NCI-H524 treated with DMSO at 0.1 percent for 48 hours (cell line): Measurements from ENCODE around the gene FSIP1.

Source experiments
- DNase-seq: peaks from one replicate; lab custom pipeline; 2025; lab: John Stamatoyannopoulos, UW

The FSIP1 gene

DNA sequence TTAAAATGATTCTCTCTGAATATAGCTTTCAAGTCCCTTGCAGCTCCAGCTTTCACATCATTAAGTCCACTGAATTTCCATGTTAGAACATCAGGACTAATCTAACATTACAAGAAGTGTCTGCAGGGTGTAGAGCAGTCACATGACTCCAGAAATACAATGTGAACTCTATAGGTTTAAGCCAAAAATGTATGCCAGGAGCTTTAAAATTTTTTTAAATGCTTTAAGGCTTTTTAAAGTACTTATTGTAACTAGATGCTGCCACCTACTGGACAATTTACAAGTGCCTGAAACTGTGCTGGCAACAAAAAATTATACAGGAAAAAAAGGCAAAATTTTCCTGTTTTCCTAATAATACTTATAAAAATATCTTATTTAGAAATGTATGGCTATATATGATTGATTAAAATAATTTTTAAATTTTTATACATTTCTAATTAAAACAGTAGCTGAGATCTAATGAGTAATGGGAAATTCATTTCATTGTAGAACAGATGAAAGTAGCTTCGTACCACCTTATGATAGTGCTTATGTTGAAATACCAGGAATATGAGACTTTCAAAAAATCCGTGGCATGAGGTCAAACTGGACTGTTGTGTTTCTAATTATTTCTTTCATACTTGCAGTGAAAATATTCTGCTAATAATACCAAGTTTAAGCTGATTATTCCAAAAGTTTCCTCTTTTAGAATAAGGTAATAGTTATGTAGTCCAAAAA lies 25.7 kb downstream of the FSIP1 start:
- DNase-seq: peak; percentile 49

- DNase-seq: no peak
Observed at GRCh38 chr15:39752991-39753390, 29.6 kb downstream of the FSIP1 start.

GRCh38 chr15:39752246-39752645 lies 30.4 kb downstream of the FSIP1 start:
- no peak for DNase-seq

- DNase-seq: no peak
Observed at GRCh38 chr15:39748276-39748675, 34.4 kb downstream of the FSIP1 start.

DNA sequence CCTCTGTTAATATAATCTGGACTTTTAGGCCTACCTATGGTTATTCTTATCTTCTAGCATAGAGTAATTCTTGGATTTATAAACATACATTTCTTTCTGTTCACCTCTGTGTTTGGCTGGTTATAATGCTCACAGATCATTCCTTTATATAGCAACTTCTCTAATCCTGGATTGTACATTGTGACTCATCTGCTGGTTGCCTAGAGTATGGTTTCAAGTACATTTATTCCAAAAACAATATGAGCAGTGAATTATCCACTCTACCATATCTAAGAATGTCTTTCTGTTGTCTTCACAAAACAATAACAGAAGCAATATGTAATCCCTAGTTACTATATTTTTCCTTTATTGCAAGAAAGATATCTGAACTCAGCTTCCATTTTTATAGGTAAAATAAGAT lies 35.3 kb downstream of the FSIP1 start:
- DNase-seq: no peak

DNA sequence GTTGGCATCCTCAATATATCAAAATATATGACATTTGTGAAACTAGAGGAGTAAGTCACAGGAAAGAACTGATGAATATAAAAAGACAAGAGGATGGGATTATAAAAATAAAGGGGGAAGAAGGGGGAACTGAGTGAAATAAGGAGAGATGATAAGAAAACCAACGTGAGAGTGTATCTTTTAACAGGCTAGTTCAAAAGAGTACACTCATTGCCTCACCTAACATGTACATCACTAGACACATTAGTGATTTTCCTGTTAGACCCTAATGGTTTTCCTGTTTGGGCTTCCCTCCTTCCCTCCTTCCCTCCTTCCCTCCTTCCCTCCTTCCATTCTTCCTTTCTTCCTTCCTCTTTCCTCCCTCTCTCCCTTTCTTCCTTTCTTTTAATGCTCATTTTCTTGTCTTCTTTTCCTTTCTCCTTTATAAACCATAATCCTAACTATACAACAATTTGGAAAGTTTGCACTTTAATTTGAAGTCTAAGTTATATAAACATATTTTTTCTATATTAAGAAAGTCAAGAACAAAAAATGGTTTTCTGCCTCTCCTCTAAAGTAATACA lies 35.8 kb downstream of the FSIP1 start:
- no peak for DNase-seq

DNA sequence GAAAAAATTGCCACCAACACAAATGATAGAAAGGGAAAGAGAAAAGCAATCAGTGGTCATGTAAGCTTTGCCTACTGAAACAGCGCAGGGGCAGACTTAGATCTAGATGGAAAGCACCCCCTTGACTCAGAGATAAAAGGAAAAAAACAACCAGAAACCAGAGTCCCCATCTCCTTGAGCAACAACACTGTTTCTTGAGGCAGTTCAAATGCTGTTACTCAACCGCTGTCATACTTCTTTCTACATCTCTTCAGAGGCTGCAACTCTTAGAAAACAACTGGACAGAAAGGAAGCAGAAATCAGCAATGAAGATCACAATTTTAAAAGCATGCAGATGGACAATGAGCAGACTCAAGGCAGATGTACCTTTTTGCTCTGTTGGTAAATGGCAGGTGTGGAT lies 36.5 kb downstream of the FSIP1 start:
- no peak for DNase-seq

GRCh38 chr15:39745415-39745814 lies 37.2 kb downstream of the FSIP1 start:
- no peak for DNase-seq

DNA sequence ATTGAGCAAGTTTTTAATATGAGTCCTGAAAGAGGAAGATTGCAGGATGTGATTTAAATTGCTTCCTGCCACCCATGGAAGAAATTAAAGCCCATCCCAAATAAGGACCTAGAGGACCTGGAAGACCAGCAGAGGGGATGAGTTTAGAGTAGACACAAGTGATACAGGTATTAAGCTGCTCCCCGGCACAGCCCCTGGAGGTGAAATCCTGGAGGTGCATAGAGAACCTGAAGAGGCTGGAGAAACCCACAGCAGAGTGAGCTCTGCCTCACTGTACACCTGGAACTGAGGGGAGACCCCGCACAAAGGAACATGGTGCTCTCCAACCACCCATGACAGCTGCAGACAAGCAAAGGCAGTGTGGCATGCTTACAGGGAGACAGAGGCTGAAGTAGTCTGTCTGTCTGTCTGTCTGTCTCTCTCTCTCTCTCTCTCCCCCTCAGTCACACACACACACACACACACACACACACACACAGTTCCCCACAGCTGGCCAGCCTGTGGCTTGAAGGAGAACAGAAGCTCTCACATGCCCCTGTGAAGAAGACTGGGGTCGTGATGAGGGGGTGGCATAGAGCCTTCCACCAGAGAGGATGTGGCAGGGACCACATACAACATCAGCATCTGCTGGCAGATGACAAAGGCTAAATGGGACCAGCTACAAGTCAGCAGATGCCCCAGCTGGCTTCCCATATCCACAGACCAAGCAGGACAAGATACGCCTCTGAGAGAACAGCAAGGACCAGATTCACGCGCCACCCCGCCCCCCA lies 38.1 kb downstream of the FSIP1 start:
- no peak for DNase-seq

DNA sequence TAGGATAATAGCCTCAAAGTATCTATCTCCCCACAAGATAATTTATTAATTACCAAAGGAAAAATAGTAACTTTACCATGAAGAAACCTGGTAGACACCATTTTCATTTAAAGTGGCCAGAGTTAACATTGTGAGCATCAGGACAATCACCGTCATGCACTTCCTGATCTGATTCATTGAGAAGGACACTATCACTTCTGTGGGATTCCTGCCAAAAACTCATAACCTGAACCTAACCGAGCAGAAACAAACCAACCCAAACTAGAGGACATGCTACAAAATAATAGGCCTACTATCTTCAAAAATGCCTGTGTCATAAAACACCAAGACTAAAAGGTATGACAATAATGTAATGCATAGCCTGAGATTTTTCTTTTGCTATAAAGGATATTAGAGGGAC lies 39.0 kb downstream of the FSIP1 start:
- no peak for DNase-seq

GRCh38 chr15:39741258-39741657 lies 41.4 kb downstream of the FSIP1 start:
- no peak for DNase-seq

DNA sequence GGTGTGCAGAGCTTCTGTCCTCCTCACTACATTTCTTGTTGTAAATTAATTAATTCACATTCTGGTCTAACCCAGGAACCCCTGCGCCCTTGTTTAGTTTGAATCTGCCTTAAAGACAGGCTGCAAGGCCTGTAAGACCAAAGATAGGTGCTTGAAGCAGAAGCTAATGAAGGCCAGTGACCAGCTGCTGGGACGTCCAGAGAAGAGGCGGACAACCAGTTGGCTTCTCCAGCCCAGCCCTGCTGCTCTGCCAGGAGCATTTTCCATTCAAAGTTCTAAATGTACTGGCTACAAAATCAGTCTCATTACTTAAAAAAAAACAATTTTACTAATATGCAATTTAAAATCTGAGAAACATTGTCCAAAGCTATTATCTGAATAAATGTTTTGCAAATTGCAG lies 43.6 kb downstream of the FSIP1 start:
- no peak for DNase-seq

DNA sequence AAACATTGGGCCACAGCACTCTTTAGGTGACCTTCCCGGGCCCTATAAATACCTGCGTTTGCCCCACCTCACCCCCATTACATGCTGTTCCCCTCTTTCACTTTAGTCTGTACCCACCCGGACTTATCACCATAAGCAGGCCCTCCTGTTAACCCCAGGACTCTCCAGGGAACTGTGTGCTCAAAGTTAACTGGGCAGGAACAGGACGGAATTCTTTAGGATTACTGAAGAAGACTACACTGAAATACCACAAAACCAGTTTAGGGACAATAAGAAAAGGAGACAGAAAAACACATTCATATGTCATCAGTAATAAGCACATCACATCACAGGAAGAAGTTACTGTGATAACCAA lies 45.5 kb downstream of the FSIP1 start:
- no peak for DNase-seq

GRCh38 chr15:39736412-39737195 lies 46.0 kb downstream of the FSIP1 start:
- peak; percentile 1 for DNase-seq

- DNase-seq: no peak
Observed at GRCh38 chr15:39735120-39735717, 47.4 kb downstream of the FSIP1 start.

- DNase-seq: no peak
Observed at GRCh38 chr15:39731266-39731665, 51.4 kb downstream of the FSIP1 start.

GRCh38 chr15:39730552-39730951 lies 52.1 kb downstream of the FSIP1 start:
- DNase-seq: no peak

GRCh38 chr15:39729500-39729899 lies 53.1 kb downstream of the FSIP1 start:
- no peak for DNase-seq

GRCh38 chr15:39728845-39729244 lies 53.8 kb downstream of the FSIP1 start:
- DNase-seq: no peak

- no peak for DNase-seq
Observed at GRCh38 chr15:39721893-39722292, 60.7 kb downstream of the FSIP1 start.

DNA sequence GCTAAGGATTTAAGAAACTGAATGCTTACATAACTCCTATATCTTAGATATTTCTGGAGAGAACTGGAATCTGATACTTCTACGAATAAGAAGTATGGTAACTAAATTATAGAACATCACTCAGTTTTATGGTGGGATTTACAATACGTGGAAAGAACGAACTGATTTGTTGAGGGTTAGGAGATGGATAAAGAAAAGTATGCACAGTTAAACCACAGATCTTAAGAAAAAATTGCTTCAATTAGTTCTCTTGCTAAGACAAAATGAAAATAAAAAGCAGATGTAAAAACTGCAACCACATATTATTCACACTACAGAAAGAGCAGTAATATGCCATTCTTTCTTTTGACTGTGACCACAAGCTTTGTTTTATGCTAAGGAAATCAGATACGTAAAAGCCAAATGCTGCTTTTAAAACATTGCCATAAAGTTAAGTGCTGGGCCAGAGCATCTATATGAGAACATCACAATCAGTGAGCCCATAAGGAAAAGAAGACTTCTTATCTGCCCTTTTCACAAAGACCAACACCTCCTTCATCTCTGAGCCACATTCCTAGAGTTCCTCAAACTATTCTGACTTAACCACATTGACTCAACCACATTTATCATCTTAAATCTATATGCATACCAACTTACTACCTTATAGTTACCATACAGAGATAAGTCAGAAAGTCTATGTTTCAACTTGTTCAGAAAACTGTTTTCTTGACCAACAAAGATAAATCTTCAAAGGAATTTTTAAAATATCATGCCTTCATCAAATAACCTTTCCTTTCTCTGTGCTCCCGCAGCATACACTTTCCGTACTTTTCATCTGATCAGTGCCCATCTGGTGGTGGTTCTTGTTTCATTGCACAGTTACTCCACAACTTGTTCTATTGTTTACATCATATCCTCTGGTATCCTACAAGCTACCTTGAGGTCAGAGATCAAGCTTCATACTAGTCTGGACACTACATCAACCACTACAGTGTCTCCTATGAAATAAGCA lies 61.7 kb downstream of the FSIP1 start:
- DNase-seq: no peak
